Hematopoietic multipotent progenitor cell treated with erythropoietin and hydrocortisone succinate and interleukin-3 and kit ligand, for 17 days (in vitro differentiated cells): Measurements from ENCODE around the gene DACT1.

Experiments
- DNase-seq: peaks from one replicate; pipeline ENCODE4 v3.0.0-alpha.2; 2015; ENCODE audit warnings: low spot score

The DACT1 gene

GRCh38 chr14:58637040-58637390, 747 bp upstream of the DACT1 start:
- DNase-seq: no peak

GRCh38 chr14:58638231-58639197, 752 bp downstream of the DACT1 start:
- no peak for DNase-seq

- DNase-seq: no peak
Observed at GRCh38 chr14:58639198-58639565, 1.4 kb downstream of the DACT1 start.

- no peak for DNase-seq
Observed at GRCh38 chr14:58639842-58640484, 2.2 kb downstream of the DACT1 start.

GRCh38 chr14:58640959-58641358, 3.2 kb downstream of the DACT1 start:
- no peak for DNase-seq

GRCh38 chr14:58641509-58641908, 3.7 kb downstream of the DACT1 start:
- DNase-seq: no peak

GRCh38 chr14:58643366-58643765, 5.6 kb downstream of the DACT1 start:
- DNase-seq: no peak

- DNase-seq: no peak
Observed at GRCh38 chr14:58645641-58646040, 7.9 kb downstream of the DACT1 start.

- no peak for DNase-seq
Observed at GRCh38 chr14:58646479-58646878, 8.7 kb downstream of the DACT1 start.

- DNase-seq: no peak
Observed at GRCh38 chr14:58647777-58648176, 10.0 kb downstream of the DACT1 start.

GRCh38 chr14:58650857-58651256, 13.1 kb downstream of the DACT1 start:
- no peak for DNase-seq

- DNase-seq: no peak
Observed at GRCh38 chr14:58656671-58657411, 19.1 kb downstream of the DACT1 start.

GRCh38 chr14:58659061-58659460, 21.3 kb downstream of the DACT1 start:
- no peak for DNase-seq

- DNase-seq: no peak
Observed at GRCh38 chr14:58659846-58660245, 22.1 kb downstream of the DACT1 start.

GRCh38 chr14:58660407-58660806, 22.6 kb downstream of the DACT1 start:
- DNase-seq: no peak

- no peak for DNase-seq
Observed at GRCh38 chr14:58662018-58662417, 24.3 kb downstream of the DACT1 start.

GRCh38 chr14:58662759-58663158, 25.0 kb downstream of the DACT1 start:
- no peak for DNase-seq

GRCh38 chr14:58663494-58664111, 25.8 kb downstream of the DACT1 start:
- no peak for DNase-seq

GRCh38 chr14:58665773-58666500, 28.2 kb downstream of the DACT1 start:
- DNase-seq: no peak

- DNase-seq: no peak
Observed at GRCh38 chr14:58666737-58667136, 29.0 kb downstream of the DACT1 start.

- no peak for DNase-seq
Observed at GRCh38 chr14:58667900-58668299, 30.1 kb downstream of the DACT1 start.
